B cell (primary cell): ENCODE data around the gene FKBP9.

Source experiments
- EZH2 ChIP-seq: IDR thresholded peaks from 2 replicates; pipeline ENCODE4 v1.6.1; 2012; ENCODE audit warnings: borderline replicate concordance, low read depth, mild to moderate bottlenecking, moderate library complexity, low read length; ENCODE audit not compliant: insufficient read depth, poor library complexity, severe bottlenecking
- TF ChIP-seq, protein P1 (sequence below): fragments of 200-600 bp; IDR thresholded peaks from one replicate; pipeline ENCODE4 v1.8.0; 2022; ENCODE audit warnings: antibody characterized with exemption, mild to moderate bottlenecking

DNA sequence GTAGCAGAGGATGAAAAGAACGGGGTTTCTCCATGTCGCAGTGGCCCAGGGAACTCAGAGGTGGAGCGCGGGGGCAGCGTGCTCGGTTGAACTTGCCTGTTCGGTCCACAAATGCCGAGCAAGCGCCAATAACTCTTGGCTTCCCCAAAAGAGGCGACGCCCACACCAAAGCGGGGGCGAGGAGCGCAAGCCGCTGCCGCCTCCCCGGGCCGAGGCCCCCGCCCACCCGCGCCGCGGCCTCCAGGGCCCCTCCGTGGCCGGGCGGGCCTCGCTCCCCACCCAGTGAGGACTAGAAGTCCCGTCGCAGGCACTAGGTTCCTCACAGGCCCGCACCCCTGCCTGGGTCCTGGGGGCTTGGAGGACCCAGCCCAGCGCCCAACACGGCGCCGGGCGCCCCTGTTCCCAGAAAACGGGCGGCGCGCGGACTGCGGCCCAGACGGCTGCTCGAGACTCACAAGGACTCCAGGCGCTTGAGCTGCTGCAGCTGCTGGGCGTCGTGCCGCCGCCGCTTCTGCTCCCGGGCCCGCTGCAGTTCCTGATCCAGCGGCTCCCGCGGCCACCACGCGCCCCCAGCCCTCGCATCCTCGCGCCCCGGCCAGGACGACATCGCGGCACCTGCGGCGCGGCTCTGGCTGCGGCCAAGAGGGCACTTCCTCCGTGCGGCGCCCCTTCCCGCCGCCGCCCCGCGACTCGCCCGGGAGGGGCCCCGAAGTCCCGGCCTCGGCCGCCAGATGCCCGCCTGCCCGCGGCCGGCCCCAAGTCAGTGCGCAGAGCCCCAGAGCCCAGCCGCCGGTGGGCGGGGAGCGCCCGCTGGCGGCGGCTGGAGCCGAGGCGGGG, 14.6 kb upstream of the FKBP9 start:
- TF ChIP-seq EZH2, result no peak
- TF ChIP-seq, protein P1, sequence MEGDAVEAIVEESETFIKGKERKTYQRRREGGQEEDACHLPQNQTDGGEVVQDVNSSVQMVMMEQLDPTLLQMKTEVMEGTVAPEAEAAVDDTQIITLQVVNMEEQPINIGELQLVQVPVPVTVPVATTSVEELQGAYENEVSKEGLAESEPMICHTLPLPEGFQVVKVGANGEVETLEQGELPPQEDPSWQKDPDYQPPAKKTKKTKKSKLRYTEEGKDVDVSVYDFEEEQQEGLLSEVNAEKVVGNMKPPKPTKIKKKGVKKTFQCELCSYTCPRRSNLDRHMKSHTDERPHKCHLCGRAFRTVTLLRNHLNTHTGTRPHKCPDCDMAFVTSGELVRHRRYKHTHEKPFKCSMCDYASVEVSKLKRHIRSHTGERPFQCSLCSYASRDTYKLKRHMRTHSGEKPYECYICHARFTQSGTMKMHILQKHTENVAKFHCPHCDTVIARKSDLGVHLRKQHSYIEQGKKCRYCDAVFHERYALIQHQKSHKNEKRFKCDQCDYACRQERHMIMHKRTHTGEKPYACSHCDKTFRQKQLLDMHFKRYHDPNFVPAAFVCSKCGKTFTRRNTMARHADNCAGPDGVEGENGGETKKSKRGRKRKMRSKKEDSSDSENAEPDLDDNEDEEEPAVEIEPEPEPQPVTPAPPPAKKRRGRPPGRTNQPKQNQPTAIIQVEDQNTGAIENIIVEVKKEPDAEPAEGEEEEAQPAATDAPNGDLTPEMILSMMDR, result peak; percentile 70
